ENCODE results near the gene HSPB6. TPM values are rescaled to one million over a fixed set of nuclear protein-coding genes. Genes with fewer than 3 reads are reported as not detected.

The HSPB6 gene
- total RNA-seq, 1 donor from 2014 or later: 152 TPM

DNA sequence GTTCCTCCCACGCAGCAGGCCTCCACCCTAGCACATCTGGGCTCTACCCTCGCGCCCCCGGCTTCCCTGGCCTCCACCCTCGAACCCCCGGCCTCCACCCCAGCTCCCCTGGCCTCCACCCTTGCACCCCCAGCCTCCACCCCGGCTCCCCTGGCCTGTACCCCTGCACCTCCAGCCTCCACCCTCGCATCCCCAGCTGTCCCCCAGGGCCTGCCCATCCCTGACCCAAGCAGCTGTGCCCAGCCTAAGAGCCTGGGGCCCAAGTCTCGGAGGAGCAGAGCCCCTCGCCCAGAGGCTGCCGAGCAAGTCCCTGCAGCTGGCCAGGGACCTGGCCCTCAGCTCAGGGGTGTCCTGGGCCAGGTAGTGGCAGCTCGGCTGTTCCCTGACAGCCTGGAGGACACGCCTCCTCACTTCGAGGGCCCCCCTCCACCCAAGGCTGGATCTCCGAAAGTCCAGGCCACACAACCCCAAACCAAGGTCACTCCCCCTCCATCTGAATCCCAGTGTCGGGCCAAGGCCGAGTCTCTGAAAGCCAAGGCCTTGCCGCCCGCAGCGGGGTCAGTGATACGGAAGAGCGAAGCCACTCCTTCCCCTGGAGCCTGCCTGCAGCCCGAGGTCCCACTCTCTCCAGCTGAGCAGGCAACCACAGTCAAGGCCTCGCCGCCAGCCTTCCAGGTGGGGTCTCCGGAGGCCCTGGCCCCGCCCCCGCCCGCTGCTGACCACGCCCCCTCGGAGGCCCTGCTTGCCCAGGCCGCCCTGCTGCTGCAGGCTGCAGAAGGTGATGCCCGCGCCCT lies 10.7 kb upstream of the HSPB6 start:
- peak; percentile 47 for DNase-seq

GRCh38 chr19:35766571-35767104 lies 9.8 kb upstream of the HSPB6 start:
- no peak for DNase-seq

DNA sequence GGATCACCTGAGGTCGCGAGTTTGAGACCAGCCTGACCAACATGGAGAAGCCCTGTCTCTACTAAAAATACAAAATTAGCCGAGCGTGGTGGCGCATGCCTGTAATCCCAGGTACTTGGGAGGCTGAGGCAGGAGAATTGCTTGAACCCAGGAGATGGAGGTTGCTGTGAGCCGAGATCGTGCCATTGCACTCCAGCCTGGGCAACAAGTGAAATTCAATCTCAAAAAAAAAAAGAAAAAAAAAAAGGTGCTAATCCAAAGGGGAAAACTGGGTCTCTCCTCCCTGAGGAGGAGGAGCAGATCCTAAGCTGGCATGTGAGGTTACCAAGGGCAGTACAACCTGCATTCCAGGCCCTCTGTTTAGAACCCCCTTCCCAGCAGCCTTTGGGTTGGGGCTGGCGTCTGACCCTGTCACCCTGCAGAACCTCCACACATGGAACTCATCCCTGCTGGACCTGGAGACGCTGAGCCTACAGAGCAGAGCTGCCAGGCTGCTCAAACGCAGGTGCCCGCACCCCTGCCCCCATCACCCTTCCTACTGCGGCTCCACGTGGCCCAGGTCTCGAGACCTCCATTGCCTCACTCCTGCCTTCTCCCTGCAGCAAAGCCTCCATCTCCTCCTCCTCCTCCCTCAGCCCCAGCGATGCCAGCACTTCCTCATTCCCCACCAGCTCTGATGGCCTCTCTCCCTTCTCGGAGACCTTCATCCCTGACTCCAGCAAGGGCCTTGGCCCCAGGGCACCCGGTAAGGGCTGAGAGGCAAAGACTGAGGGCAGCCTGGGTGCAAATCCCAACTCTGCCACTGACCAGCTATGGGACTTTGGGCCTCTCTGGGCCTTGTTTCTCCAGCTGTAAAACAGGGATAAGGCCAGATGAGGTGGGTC lies 7.8 kb upstream of the HSPB6 start:
- DNase-seq: no peak

DNA sequence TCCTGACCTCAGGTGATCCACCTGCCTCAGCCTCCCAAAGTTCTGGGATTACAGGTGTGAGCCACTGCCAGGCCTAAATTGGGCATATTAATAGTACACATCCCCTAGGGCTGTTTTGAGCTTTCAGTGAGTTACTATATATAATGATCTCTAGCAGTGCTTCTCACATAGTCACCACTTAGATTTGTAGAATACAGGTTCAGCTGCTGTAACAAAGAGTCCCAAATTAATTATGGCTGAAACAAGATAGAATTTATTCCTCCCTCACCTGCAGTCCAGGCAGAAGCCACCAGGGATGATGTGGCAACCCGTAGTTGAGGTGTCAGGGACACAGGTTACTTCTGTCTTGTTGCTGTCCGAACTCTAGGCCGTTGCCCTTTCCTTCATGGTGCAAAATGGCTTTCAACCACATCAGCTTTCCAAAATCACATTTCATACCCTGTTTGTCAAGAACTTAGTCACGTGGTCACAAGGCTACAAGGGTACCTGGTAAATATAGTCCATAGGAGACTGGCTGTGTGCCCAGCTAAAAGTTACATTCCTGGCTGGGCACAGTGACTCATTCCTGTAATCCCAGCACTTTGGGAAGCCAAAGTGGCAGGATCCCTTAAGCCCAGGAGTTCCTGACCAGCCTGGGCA lies 4.0 kb upstream of the HSPB6 start:
- DNase-seq: no peak

DNA sequence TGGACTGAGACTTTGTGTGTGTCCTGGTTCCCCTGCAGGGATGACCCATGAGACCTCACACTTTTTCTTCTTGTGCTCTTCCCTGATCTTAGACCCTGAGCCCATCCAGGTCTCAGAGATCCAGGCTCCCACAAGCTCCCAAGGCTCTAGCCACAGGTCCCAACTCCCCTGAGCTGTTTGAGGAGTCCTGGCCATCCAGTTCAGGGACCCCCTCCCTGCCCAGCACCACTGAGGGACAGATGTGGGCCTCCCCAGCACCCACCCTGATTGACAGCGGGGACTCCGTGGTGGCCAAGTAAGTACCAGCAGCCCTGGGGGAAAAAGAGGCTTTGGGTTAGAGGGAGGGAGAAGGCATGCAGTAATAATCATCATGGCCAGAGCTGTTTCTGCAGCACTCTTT lies 2.9 kb upstream of the HSPB6 start:
- DNase-seq: no peak

DNA sequence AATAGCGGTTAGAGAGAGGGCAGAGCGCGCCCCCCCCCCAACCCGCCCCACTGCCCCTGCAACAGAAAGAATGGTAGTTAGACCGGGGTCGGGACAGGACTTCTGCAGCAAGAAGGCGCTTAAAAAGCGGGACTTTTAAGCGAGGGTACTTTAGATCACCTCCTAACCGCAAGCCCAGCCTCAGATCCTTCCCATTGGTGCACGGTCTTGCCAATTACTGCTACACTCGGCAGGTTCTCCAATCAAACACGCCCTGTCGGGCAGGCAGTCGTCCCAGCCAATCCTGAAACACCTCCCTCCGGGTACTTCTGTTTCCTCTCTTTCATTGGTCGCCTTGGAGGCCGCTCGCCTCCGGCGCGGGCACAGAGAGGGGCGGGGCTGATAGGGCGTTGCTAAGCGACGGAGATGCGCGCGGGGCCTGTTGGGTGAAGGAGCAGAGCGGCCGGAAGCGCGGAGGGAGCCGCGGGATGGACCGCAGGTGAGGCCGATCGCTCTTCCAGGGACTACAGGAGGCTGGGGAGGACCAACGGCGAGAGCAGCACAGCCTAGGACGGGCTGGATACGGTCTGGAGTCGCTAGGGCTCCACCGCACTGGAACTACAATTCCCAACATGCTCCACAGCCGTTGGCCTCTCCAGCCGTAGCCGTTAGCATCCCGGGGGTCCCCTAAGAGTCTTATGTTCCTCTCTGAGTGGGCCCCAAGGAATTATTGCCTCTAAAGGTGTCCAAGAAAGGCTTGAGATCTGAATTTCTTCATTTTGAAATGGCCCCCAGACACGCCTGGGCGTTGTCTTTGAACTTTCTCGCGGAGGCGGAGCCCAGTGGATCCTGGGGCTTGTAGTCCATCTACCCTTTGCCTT lies 1.1 kb upstream of the HSPB6 start, which contains the start of gene PROSER3:
TSS of gene PROSER3 (plus strand) at position 428 of the 860 bp plus-strand sequence. CDS start at position 468, 40 bp downstream.
- peak; percentile 100 for DNase-seq

- DNase-seq: peak; percentile 97
Observed at GRCh38 chr19:35757231-35757748, 461 bp upstream of the HSPB6 start.

DNA sequence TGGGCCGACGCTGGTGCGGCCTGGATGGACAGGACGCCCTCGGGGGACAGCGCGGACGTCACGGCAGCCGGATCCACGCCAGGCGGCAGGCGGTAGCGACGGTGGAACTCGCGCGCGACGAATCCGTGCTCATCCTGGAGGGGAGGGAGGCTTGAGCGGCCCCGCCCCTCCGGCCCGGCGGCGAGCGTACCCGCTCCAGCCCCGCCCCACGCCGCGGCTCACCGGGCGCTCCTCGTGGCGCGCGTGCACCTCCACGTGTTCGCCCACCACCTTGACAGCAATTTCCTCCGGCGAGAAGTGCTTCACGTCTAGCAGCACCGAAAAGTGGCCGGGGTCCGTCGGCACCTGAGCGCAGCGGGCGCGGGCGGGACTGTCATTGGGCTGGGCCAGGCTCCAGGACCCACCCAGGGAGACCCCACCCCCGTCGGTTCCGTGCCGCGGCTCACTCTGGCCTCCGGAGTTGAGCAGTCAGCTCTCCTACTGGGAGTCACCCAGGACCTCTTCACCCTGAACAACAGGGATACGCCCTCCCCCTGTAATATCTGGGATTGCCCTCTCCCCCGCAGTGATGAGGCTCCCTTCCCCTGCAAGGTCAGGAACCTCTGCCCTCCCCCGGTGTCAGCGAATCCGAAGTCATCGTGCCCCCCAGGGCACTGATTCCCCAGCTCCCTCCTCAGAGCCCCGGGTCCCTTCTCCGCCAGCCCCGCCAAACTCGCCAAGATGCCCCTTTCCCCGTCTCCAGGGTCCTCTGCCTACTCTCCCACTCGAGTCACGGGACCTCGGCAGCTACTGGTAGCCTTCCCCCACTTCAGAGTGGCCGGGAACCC lies 1.1 kb downstream of the HSPB6 start:
- peak; percentile 79 for DNase-seq

DNA sequence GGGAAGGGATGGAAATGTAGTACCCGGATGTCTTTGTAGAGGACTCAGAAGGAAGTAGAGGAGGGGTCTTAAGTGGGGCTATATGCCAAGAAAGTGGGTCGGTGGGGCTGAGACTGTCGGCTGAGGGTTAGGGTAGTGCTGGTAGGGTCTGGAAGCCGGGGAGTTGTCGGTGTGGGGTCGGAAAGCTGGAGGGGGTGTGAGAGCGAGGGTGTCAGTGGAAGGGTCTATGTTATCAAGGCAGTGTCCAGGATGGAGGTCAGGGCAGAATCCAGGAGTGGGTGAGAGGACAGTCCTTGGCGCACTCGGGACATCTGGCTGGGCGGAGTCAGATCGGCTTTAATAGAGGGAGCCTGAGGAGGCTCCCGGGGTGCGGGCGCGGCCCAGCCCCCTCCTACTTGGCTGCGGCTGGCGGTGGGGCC lies 1.7 kb downstream of the HSPB6 start:
- no peak for DNase-seq

- DNase-seq: no peak
Observed at GRCh38 chr19:35754370-35755130, 2.3 kb downstream of the HSPB6 start.

DNA sequence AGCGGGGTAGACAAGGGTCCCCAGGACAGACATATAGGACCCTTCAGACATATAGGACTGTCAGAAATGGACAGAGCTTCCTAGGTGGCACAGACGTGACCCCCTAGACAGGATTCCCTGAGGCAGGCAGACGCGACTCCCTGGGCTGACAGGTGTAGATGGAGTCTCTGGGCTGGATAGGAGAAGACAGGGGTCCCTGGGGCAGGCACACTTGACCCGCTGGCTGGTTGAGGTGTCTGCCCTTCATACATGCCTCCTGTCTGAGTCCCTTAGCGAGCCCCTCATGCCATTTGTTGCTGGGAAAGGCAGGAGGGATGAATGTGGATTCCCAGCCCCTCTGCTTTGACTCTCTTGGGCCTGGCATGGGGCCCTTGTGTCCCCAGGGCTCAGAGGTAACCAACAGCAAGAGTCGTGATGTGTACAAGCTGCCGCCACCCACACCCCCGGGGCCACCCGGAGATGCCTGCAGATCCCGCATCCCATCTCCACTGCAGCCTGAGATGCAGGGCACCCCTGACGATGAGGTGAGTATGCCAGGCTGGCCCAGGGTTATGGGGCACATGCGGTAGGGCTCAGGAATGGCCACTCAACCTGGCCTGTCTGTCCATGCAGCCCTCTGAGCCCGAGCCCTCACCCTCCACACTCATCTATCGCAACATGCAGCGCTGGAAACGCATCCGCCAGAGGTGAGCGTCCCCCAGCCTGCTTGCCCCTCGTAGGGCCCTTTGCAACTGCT lies 3.0 kb downstream of the HSPB6 start:
- no peak for DNase-seq

DNA sequence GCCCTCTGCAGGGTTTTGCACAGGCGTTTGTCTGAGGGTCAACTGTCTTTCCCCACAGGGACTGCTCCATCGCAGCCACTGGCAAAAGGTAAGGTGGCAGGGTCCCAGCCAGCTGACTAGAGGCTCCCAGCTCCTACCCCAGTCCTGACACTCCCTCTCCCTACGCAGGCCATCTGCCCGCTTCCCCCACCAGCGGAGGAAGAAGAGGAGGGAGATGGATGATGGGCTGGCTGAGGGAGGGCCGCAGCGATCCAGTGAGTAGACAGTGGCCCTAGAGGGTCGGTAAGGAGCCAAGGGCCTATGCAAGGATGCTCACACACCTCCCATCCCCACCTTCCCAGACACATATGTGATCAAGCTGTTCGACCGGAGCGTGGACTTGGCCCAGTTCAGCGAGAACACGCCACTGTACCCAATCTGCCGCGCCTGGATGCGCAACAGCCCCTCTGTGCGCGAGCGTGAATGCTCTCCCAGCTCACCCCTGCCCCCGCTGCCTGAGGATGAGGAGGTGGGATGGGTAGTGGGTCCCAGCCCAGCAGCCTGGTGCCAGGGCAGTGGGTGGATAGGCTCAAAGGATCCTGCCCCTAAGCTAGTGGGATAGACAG lies 4.0 kb downstream of the HSPB6 start:
- no peak for DNase-seq

- no peak for DNase-seq
Observed at GRCh38 chr19:35751839-35752745, 4.7 kb downstream of the HSPB6 start.

- DNase-seq: no peak
Observed at GRCh38 chr19:35750167-35750566, 6.7 kb downstream of the HSPB6 start.

GRCh38 chr19:35748106-35749020 lies 8.5 kb downstream of the HSPB6 start, which contains the start of gene LIN37:
LIN37 (plus strand) TSS chr19:35748576; CDS start chr19:35748725, 149 bp downstream.
- peak; percentile 100 for DNase-seq

GRCh38 chr19:35746531-35746930 lies 10.3 kb downstream of the HSPB6 start:
- DNase-seq: no peak

Measured in tongue (tissue), 2 donors.